HG03575 (cell line): ENCODE results near the gene CLSTN3.
A peak's percentile ranks its signal among the peaks of the same experiment; 100 is the strongest.
"Not testable (repeated sequence)": the region's sequence is repeated elsewhere in the genome, so short reads cannot be mapped to it uniquely, and the experiment has no call there.

Experiments
- ATAC-seq: cut with Tn5 transposase; IDR thresholded peaks from one replicate; pipeline ENCODE4 v1.9.1; 2021; ENCODE audit not compliant: unreplicated experiment, insufficient number of reproducible peaks, low FRiP score; ENCODE audit errors: extremely low read depth

The CLSTN3 gene

DNA sequence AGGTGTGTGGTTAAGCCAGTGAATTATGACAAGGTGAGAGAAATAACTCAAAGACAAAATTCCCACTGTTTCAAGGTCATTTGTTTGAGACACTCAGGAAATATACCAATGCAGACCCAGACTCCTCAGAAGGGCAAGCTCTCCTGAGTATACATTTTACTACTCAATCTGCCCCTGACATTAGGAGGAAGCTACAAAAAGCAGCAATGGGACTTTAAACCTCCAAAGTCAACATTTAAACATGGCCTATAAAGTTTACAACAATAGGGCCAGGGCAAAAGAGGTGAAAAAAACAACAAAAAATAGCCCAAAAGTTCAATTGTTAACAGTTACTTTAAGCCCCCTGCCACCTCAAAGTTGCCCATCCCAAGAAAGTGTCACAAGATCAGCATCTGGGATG lies 39.8 kb downstream of the CLSTN3 start:
- ATAC-seq: no peak

DNA sequence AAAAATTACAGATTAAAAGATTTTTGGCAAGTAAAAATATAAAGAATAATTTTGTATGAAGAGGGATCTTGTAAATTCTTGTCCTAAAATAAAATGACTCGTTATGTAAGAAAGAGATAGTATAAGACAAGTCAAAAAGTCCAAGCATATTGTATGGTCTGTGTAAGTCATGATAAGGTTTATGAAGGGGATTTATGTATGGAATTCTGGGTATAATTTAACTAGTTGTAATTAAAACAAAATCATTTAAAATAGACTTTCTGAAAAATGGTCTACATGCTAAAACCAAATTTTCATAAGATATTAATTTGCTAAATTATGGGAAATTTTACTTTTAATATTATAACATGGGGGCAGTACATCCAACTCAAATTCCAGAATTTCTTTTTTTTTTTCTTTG lies 41.7 kb downstream of the CLSTN3 start:
- no peak for ATAC-seq

DNA sequence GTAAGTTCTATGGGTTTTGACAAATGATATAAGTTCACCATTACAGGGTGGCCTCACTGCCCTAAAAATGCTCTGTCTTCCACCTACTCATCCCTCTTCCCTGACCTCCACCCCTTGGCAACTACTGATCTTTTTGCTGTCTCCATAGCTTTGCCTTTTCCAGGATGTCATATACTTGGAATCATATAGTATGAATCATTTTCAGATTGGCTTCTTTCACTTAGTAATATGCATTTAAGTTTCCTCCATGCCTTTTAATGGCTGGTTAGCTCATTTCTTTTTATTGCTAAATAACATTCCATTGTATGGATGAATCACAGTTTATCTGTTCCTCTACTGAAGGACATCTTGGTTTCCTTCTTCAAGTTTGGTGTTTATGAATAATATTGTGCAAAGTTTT lies 45.3 kb downstream of the CLSTN3 start:
- no peak for ATAC-seq

DNA sequence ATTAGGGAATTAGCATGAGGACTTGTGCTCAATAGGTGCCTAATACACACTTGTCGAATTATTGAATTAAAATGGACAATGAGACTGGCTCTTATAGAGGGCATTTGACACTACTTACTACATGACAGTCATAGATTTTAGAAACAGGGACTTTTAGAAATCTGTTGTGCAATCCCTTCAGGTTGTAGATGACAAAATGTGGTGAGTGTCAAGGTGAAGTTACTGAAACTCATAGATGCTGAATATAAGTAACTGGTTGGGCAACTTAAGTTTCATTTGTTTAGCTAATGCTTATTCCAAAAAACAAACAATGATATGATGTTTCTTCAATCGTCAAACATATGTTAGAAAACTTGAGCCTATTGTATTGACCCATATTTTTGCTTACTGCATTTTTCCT lies 46.4 kb downstream of the CLSTN3 start:
- no peak for ATAC-seq

DNA sequence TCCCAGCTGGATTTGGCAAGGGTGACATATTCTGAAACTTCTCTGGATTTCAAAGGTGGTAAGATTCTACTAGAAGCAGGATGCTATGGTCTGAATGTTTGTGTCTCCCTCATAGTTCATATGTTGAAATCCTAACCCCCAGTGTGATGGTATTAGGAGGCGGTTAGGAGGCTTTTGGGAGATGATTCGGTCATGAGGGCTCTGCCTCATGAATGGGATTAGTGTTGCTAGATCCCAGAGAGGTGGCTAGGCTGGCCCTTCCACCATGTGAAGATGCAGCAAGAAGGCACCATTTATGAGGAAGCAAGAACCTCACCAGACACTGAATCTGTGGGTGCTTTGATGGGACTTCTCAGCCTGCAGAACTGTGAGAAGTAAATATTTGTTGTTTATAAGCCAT lies 48.3 kb downstream of the CLSTN3 start:
- ATAC-seq: no peak

DNA sequence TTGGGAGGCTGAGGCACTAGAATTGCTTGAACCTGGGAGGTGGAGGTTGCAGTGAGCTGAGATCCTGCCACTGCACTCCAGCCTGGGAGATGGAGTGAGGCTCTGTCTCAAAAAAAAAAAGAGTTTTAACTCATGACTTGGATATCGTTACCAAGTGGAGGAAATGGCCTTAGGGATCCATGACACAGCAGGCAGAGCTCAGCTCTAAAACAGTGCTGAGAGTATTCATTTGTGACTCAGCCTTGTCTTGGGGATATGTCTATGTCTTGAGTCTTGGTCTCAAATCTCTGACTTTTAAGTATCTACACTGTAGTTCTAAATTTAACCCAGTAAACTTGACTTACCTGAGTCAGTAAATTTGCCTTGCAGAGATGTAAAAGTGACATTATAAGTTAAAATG lies 50.5 kb downstream of the CLSTN3 start:
- no peak for ATAC-seq

DNA sequence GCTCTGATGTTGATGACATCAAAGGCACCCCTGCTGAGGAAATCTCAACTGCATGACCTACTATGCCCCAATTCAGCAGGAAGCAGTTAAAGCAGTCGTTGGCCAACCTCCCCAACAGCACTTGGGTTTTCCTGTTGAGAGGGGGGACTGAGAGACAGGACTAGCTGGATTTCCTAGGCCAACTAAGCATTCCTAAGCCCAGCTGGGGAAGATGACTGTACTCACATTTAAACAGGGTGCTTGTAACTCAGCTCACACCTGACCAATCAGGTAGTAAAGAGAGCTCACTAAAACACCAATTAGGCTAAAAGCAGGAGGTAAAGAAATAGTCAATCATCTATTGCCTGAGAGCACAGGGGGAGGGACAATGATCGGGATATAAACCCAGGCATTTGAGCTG lies 55.9 kb downstream of the CLSTN3 start:
- not testable (repeated sequence) for ATAC-seq

DNA sequence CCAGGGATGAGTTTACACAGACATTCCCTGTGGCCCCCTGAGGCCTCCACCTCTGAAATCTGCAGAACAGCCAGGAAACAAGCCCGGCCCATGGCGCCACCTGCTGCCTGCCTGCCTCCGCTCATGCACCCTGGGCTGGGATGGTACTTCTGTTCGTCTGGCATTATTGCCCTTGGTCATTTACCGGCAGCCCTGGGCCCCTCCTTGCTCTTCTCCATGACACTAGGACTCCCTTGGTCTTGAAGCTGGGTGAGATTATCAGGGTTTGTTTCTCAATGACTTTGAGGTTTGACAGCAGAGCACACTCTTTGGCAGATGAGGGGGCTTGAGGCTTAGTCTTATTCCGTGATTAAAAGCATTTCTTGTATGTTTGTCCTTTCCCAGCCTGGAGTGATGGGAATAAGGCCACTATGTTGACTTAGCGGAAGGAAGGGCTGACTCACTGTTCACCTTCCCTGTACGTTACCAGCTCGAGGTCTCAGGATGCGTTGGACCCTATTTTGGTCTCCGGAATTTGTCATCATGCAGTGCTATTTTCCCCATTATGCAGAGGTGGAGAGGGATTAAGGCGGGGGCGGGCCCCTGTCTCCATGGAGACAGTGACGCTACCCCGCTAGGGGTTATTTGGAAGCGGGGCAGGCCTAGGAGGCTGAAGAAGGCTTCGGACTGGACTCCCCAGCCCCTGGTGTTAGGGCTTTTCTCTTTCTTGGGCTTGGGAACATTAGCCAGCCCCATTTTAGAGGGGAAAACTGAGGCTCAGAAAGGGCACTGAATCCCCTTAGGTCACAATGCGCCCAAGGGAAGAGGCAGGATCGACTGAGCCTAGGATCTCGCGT lies 58.6 kb downstream of the CLSTN3 start:
- ATAC-seq: peak; percentile 14

DNA sequence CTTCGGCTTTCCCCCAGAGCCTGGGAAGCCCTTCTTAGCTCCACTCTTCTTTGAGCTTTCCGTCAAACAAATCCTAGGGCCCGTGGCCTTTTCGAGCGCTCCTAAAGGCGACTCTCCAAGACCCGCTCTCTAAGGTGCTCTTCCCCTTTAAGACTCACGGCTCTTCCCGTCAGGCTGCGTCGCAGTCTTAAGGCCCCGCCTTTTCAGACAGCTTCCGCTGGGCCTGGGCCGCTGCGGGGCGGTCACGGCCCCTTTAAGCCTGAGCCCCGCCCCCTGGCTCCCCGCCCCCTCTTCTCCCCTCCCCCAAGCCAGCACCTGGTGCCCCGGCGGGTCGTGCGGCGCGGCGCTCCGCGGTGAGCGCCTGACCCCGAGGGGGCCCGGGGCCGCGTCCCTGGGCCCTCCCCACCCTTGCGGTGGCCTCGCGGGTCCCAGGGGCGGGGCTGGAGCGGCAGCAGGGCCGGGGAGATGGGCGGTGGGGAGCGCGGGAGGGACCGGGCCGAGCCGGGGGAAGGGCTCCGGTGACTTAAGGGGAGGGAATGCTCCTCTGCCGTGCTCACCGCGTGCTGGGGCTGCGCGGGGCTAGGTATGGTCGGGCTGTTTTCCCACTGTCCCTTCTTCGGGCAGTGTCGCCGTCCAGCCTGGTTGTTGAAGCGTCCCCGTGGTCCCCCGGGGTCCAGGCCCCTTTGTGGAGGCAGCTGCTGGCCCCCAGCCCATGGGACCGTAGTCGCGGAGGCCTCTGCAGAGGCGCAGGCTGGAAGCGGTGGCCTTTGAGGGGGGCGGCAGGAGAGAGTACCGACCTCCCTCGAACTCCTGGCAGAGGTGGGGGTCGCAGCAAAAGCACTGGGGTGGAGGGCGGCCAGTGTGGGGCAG lies 59.5 kb downstream of the CLSTN3 start, which contains the start of gene PEX5:
PEX5 (plus strand) TSS at position 289 of the 870 bp plus-strand sequence. CDS start 692 bp downstream, outside the sequence.
- peak; percentile 71 for ATAC-seq

DNA sequence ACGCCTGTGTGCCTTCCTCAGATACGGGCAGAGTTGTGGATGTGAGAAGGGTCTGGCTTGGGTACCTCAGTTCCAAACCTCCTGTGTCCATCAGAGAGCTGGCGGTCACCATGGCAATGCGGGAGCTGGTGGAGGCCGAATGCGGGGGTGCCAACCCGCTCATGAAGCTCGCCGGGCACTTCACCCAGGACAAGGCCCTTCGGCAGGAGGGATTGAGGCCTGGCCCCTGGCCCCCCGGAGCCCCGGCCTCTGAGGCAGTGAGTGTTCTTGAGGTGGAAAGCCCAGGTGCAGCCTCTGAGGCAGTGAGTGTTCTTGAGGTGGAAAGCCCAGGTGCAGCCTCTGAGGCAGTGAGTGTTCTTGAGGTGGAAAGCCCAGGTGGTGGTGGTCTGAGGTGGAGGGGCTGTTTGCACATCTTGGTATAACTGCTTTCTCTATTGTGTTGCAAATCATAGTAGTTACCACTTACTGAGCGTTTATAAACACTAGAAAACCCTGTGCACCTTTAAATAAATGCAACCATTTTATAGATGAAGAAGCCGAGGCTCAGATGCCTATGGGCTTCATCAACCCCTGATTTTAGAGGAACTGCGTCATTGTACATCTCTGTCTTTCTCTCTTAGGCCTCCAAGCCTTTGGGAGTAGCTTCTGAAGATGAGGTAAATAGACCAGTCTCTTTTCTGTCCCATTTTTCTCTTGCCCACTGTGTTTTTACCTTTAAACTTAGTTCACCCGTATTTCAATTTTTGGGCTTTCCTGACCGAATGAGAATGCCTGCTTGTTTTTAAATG lies 60.3 kb downstream of the CLSTN3 start:
- no peak for ATAC-seq

DNA sequence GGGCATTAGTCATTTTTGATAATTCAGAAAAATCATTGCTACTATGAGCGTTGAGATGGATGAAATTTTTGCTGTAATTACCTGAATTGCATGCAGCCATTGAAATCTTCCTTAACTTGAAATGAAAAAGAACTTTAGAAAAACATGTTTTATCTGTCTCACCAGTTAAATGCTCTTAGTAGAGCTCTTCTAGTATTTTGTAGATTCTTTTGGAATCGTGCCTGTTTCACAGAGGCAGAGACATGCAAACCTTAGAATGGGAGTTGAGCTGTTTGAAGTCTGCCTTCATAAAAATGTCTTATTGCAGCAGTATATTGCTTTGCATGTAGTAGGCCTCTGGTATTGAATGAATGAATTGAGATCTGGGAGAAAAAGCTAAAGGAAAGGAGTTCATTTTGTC lies 63.5 kb downstream of the CLSTN3 start:
- no peak for ATAC-seq

DNA sequence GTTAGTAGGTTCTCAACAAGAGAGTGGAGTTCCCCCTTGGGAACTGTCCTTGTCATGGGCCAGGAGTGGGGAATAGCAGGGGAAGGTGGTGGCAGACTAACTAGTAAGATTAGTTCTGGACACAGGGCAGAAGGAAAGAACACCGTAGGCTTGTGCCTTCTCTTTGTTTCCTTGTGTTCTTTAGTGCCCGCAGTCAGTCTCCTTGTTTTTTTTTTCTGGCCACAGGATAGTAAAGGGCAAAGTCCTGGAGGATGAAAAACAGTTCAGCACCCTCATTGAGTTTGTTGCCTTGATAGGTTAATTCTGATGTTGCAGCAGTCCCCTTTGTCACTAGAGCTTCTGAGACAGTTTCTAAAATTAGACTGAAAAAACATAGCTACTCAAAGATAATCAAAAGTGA lies 67.7 kb downstream of the CLSTN3 start:
- no peak for ATAC-seq

DNA sequence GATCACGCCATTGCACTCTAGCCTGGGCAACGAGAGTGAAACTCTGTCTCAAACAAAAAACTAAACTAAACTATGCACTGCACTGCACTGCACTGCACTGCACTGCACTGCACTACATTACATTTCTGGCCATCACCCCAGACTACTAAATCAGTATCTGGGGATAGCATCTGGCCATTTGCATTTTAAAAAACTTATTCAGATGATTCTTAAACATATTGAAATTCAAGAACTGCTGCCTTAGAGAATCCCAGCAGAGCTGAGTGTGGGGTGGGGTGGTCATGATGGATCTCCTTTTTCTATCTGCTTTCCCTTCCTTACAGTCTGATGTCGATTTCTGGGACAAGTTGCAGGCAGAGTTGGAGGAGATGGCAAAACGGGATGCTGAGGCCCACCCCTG lies 72.9 kb downstream of the CLSTN3 start:
- no peak for ATAC-seq

DNA sequence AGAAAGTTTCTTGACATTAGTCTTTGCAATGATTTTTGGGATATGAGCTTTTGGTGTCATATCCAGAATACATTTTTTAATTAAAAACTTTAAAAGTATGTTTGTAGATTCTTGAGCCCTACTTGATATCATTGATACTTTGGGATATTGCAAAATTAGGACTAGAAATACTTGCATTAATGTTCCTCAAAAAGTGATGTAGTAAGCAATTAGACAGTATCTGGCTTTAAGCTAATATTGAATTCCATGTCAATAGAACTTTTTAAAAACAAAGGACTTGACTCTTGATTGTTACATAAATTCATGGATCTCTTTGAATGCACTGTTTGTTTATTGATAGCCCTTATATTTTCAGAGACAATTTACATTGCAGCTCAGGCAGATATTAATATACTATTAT lies 74.9 kb downstream of the CLSTN3 start:
- ATAC-seq: no peak

DNA sequence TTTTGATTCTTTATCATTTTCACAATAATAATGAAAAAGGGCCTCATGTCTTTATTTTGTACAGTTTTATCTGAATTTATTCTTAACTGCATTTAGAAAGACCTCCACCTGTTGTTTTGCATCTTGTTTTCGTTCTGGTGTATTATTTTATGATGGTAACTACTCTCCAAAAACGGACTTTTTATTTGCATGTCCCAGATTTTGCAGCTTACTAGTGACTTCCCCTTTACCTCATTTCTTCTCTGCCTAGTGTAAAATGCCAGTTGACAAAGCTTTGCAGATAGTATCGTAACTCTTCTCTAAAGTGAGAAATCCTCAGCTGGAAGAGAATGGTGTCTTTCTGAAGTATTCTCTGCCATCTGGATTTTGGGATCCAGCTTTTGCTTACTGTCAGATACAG lies 76.5 kb downstream of the CLSTN3 start:
- no peak for ATAC-seq

DNA sequence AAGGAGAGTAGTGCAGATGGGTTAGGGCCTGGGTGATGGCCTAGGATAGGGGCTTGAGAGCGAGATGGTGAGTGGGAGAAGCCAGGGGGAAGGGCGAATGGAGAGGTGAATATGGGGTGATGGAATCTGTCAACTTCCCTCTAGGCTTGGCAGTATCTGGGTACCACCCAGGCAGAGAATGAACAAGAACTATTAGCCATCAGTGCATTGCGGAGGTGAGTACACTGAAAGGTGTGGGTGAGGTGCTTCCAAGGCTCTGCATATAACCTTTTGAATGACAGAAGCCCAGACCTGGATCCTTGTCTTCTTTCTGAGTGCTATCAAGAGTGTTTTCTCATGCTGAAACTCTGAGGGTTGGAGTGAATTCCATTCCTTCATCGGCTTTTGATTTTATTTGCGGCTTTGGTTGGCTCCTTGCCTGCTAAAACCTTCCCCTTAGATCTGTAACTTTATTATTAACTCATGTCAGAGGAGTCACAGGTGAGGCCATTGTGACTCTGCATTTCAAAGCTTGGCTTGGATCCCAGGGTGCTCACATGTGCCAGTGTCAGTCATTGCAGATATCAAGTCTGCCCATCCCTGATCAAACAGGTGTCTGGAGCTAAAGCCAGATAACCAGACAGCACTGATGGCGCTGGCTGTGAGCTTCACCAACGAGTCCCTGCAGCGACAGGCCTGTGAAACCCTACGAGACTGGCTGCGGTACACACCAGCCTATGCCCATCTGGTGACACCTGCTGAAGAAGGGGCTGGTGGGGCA lies 77.9 kb downstream of the CLSTN3 start:
- no peak for ATAC-seq
